Smooth muscle cell (in vitro differentiated cells): ENCODE results near the gene SSR1. TPM values are rescaled to one million over a fixed set of nuclear protein-coding genes. Genes with fewer than 3 reads are reported as not detected.
"Not testable (repeated sequence)": the region's sequence is repeated elsewhere in the genome, so short reads cannot be mapped to it uniquely, and the experiment has no call there.

Experiments
- DNase-seq: peaks from one replicate; lab custom pipeline; 2025; ENCODE audit not compliant: unreplicated experiment; lab: John Stamatoyannopoulos, UW
- H2AFZ ChIP-seq: fragments of 200-600 bp; sonication (generic); 2 replicates; pipeline ENCODE4 v1.6.0; 2016; ENCODE audit warnings: antibody characterized with exemption, low read depth, mild to moderate bottlenecking
- H3F3A ChIP-seq: fragments of 200-600 bp; sonication (generic); 2 replicates; pipeline ENCODE4 v1.6.0; 2017; ENCODE audit warnings: antibody characterized with exemption, low read depth
- H3K27ac ChIP-seq: fragments of 200-600 bp; sonication (generic); 2 replicates; pipeline ENCODE4 v1.5.1; 2016; ENCODE audit warnings: low read depth, mild to moderate bottlenecking
- H3K27me3 ChIP-seq: fragments of 200-600 bp; sonication (generic); 2 replicates; pipeline ENCODE4 v1.6.1; 2016; ENCODE audit warnings: low read depth, mild to moderate bottlenecking
- H3K36me3 ChIP-seq: fragments of 200-600 bp; sonication (generic); 2 replicates; pipeline ENCODE4 v1.5.1; 2016; ENCODE audit warnings: low read depth
- H3K4me1 ChIP-seq: fragments of 200-600 bp; sonication (generic); 2 replicates; pipeline ENCODE4 v1.5.1; 2016; ENCODE audit warnings: low read depth
- H3K4me2 ChIP-seq: fragments of 200-600 bp; sonication (generic); 2 replicates; pipeline ENCODE4 v1.6.0; 2016; ENCODE audit warnings: mild to moderate bottlenecking
- H3K4me3 ChIP-seq: fragments of 200-600 bp; sonication (generic); 2 replicates; pipeline ENCODE4 v1.5.1; 2016; ENCODE audit warnings: mild to moderate bottlenecking
- H3K79me2 ChIP-seq: fragments of 200-600 bp; sonication (generic); 2 replicates; pipeline ENCODE4 v1.6.0; 2016; ENCODE audit warnings: low read depth, mild to moderate bottlenecking
- H3K9ac ChIP-seq: fragments of 200-600 bp; sonication (generic); 2 replicates; pipeline ENCODE4 v1.6.0; 2016; ENCODE audit warnings: low read depth
- H3K9me3 ChIP-seq: fragments of 200-600 bp; sonication (generic); replicated peaks from 2 replicates; pipeline ENCODE4 v1.5.1; 2016; ENCODE audit warnings: low read depth
- H4K20me1 ChIP-seq: fragments of 200-600 bp; sonication (generic); 2 replicates; pipeline ENCODE4 v1.6.0; 2016; ENCODE audit warnings: low read depth
- CTCF ChIP-seq: fragments of 200-600 bp; sonication (generic); IDR thresholded peaks from 2 replicates; pipeline ENCODE4 v1.5.1; 2017; ENCODE audit warnings: borderline replicate concordance, mild to moderate bottlenecking, antibody characterized with exemption; ENCODE audit not compliant: insufficient read depth, poor library complexity, severe bottlenecking
- WGBS: methylation state at CpG from one replicate; pipeline ENCODE4 v1.1.7; 2016; ENCODE audit warnings: low lambda C conversion rate; 5-methylcytosine and 5-hydroxymethylcytosine counted together
- polyA plus RNA-seq: library from polyadenylated mRNA; unstranded; fragments of >200 nt; fragmentation: Nextera tagmentation; extraction: Ambion mirVana; gene quantifications from 2 replicates; pipeline ENCODE4 v1.2.1, GENCODE V29; 2016
- total RNA-seq: library from RNA; depleted of rRNA; stranded (reverse); fragments of >200 nt; gene quantifications from 2 replicates; pipeline ENCODE4 v1.2.3, GENCODE V29; 2014

Gene SSR1
- total and polyA plus RNA-seq, 2 experiments from 2014 or later = 304 to 306 TPM

GRCh38 chr6:7316658-7317533 is 3.9 kb upstream of the SSR1 start:
- no peaks in the 10 kb centered on the region for H3K27me3 ChIP-seq
- peaks cover 8% of the 10 kb centered on the region for H3K79me2 ChIP-seq
- H3F3A ChIP-seq = no peaks in the 10 kb centered on the region
- no peak overlapping the region for H3K4me3 ChIP-seq
- H3K36me3 ChIP-seq = no peaks in the 10 kb centered on the region
- no peak overlapping the region for H2AFZ ChIP-seq
- DNase-seq = no peak
- no peak overlapping the region for H3K27ac ChIP-seq
- no peaks in the 10 kb centered on the region for H3K9me3 ChIP-seq
- no peak overlapping the region for H3K9ac ChIP-seq
- H3K4me2 ChIP-seq = no peak overlapping the region
- WGBS = 98% methylated on average over 41 of the region's 41 CpGs
- H3K4me1 ChIP-seq = no peaks in the 10 kb centered on the region
- TF ChIP-seq CTCF = no peak
- peaks cover 4% of the 10 kb centered on the region for H4K20me1 ChIP-seq

- 97% methylated on average over 6 of the region's 6 CpGs for WGBS
- Histone ChIP-seq H2AFZ (no peak overlapping the region), H3K4me1 (peaks cover 9% of the 10 kb centered on the region), H3K9me3 (no peaks in the 10 kb centered on the region), H4K20me1 (peaks cover 13% of the 10 kb centered on the region), H3K4me3 (no peak overlapping the region), H3K36me3 (no peaks in the 10 kb centered on the region), H3K79me2 (peaks cover 18% of the 10 kb centered on the region), H3K27me3 (no peaks in the 10 kb centered on the region), H3K27ac (no peak overlapping the region), H3F3A (no peaks in the 10 kb centered on the region), H3K4me2 (no peak overlapping the region), H3K9ac (no peak overlapping the region)
- no peak for DNase-seq
- TF ChIP-seq CTCF = no peak
Measured at GRCh38 chr6:7315948-7316365, 3.0 kb upstream of the SSR1 start.

GRCh38 chr6:7315087-7315947 is 2.3 kb upstream of the SSR1 start:
- H3K27ac ChIP-seq, DNase-seq, H3K27me3 ChIP-seq, H3F3A ChIP-seq, H3K9me3 ChIP-seq, H3K4me3 ChIP-seq, H2AFZ ChIP-seq, H3K36me3 ChIP-seq, H3K9ac ChIP-seq, H3K4me2 ChIP-seq: not testable (repeated sequence)
- peaks cover 24% of the 10 kb centered on the region for H3K79me2 ChIP-seq
- WGBS = 96% methylated on average over 26 of the region's 34 CpGs
- peaks cover 13% of the 10 kb centered on the region for H3K4me1 ChIP-seq
- peaks cover 20% of the 10 kb centered on the region for H4K20me1 ChIP-seq

GRCh38 chr6:7314414-7314813 is 1.4 kb upstream of the SSR1 start:
- no peaks in the 10 kb centered on the region for H3K36me3 ChIP-seq
- H3K9me3 ChIP-seq = no peaks in the 10 kb centered on the region
- 99% methylated on average over 7 of the region's 7 CpGs for WGBS
- peaks cover 25% of the 10 kb centered on the region for H4K20me1 ChIP-seq
- peaks cover 16% of the 10 kb centered on the region for H3K4me1 ChIP-seq
- no peak overlapping the region for H3K4me2 ChIP-seq
- no peaks in the 10 kb centered on the region for H3K27me3 ChIP-seq
- peak overlapping the region; percentile 85 for H3K27ac ChIP-seq
- no peak for TF ChIP-seq CTCF
- H3K79me2 ChIP-seq = peaks cover 33% of the 10 kb centered on the region
- H3F3A ChIP-seq = no peaks in the 10 kb centered on the region
- H2AFZ ChIP-seq = no peak overlapping the region
- DNase-seq = no peak
- H3K9ac ChIP-seq = no peak overlapping the region
- no peak overlapping the region for H3K4me3 ChIP-seq
